ENCODE measurements around the gene UBE2D2.
"Not testable (repeated sequence)": the region's sequence is repeated elsewhere in the genome, so short reads cannot be mapped to it uniquely, and the experiment has no call there.

The UBE2D2 gene

GRCh38 chr5:139560752-139561654 lies at the start of gene UBE2D2:
Gene UBE2D2, plus strand, starts transcription at chr5:139561339. Its CDS starts 453 bp downstream, at chr5:139561792.
- in situ Hi-C loops (cut with MboI; ENCODE audit: low sequenced_read_pairs): no loop called here

- in situ Hi-C loops (cut with MboI; ENCODE audit: low sequenced_read_pairs): loop anchor here (10.0 kb wide), 1 partner anchor 88 kb away; no protein-coding TSS in a partner anchor
Measured at GRCh38 chr5:139512786-139513390, 48.3 kb upstream of the UBE2D2 start.

- in situ Hi-C loops (cut with MboI; ENCODE audit: low sequenced_read_pairs): loop anchor here (10.0 kb wide), 1 partner anchor 89 kb away; no protein-coding TSS in a partner anchor
Measured at GRCh38 chr5:139513434-139513833, 47.7 kb upstream of the UBE2D2 start.

GRCh38 chr5:139513852-139514485 lies 47.2 kb upstream of the UBE2D2 start:
- in situ Hi-C loops (cut with MboI; ENCODE audit: low sequenced_read_pairs): loop anchor here (10.0 kb wide), 1 partner anchor 89 kb away; no protein-coding TSS in a partner anchor

GRCh38 chr5:139514486-139514856 lies 46.7 kb upstream of the UBE2D2 start:
- in situ Hi-C loops (cut with MboI; ENCODE audit: low sequenced_read_pairs): loop anchor here (10.0 kb wide), 1 partner anchor 90 kb away; no protein-coding TSS in a partner anchor

DNA sequence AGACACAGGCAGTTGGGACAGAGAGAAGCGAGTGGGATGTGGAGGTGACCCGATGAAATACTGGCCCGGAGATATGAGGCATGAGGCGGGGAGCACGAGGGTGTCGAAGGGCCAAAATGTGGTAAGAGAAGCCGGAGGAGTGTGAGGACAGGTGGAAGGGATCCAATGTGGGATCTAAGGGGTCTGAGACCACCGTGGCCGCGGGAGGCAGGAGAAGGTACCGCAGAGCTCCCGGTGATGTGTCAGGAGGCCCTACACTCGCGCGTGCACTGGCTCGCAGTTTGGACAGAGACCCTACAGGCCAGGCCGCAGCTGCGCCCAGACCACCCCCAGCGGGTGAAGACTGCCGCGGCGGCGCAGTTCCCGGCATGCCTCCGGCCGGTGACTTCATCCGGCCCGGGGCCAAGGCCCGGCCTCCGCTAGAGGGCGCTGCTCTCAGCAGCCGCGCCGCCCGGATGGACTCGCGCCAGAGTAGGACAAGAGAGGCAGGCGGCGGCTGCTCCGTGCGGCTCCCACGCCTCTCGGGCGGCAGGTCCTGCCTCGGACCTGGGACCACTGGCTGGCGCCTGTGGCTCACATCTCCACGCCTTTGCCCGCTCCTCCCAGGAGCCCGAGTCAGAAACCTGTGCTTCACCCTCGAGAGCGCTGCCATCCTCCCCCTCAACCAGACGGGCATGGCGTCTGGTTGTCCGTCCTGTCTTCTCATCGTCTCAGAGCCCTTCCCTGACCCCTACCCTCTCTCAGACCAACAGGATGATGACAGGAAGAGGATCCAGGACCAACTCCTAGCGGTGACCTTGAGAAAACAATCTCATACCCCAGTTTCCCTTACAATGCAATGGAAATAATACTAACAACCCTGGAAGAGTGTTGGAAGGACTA lies 43.2 kb upstream of the UBE2D2 start:
- in situ Hi-C loops (cut with MboI; ENCODE audit: low sequenced_read_pairs): loop anchor here (10.0 kb wide), 1 partner anchor 93 kb away; no protein-coding TSS in a partner anchor

GRCh38 chr5:139523635-139524445 lies 37.3 kb upstream of the UBE2D2 start:
- in situ Hi-C loops (cut with MboI; ENCODE audit: low sequenced_read_pairs): no loop called here

DNA sequence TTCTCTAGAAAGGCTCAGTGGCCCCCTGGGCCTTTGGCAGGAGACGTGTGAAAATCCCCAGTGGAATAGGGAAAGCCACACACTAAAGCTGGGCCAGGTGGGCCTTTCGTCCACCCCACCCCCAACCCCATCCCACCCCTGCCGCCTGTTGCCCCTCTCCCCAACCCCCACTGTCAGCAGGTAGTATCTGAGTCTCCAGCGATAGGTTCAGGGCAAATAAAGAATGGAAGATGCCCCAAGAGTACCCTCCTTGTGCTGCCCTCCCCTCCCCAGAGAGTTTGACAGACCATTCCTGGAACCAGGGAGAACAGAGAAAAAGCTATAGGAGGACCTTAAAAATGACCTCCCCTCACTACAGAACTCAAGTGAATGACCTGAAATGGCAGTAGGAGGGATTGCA lies 36.7 kb upstream of the UBE2D2 start:
- in situ Hi-C loops (cut with MboI; ENCODE audit: low sequenced_read_pairs): no loop called here

GRCh38 chr5:139524940-139525585 lies 36.1 kb upstream of the UBE2D2 start:
- in situ Hi-C loops (cut with MboI; ENCODE audit: low sequenced_read_pairs): no loop called here

DNA sequence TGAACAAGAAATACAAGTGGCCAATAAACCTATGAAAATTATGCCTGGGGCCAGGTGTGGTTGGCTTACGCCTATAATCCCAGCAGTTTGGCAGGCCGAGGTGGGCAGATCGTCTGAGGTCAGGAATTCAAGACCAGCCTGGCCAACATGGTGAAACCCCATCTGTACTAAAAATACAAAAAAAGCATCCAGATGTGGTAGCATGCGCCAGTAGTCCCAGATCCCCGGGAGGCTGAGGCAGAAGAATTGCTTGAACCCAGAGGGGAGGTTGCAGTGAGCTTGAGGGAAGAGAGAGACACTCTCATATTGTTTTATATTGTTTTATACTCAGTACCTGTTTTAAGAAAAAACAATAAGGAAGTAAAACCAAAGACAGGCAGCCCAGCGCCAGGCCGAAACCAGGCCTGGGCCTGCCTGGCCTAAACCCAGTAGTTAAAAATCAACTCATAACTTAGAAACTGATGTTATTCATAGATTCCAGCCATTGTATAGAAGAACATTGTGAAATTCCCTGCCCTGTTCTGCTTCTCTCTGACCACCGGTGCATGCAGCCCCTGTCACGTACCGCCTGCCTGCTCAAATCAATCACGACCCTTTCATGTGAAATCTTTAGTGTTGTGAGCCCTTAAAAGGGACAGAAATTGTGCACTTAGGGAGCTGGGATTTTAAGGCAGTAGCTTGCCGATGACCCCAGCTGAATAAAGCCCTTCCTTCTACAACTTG lies 35.4 kb upstream of the UBE2D2 start:
- in situ Hi-C loops (cut with MboI; ENCODE audit: low sequenced_read_pairs): not testable (repeated sequence)

- in situ Hi-C loops (cut with MboI; ENCODE audit: low sequenced_read_pairs): not testable (repeated sequence)
Measured at GRCh38 chr5:139526309-139527089, 34.6 kb upstream of the UBE2D2 start.

DNA sequence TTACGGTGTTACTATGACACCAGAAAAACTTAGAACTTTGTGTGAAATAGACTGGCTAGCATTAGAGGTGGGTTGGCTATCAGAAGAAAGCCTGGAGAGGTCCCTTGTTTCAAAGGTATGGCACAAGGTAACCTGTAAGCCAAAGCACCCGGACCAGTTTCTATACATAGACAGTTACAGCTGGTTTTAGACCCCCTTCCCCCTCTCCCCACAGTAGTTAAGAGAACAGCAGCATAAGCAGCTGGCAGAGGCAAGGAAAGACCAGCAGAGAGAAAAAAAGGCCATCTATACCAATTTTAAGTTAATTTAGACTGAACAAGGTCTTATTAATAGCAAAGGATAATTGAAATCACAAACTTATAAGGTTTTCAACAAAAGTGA lies 34.1 kb upstream of the UBE2D2 start:
- in situ Hi-C loops (cut with MboI; ENCODE audit: low sequenced_read_pairs): not testable (repeated sequence)

DNA sequence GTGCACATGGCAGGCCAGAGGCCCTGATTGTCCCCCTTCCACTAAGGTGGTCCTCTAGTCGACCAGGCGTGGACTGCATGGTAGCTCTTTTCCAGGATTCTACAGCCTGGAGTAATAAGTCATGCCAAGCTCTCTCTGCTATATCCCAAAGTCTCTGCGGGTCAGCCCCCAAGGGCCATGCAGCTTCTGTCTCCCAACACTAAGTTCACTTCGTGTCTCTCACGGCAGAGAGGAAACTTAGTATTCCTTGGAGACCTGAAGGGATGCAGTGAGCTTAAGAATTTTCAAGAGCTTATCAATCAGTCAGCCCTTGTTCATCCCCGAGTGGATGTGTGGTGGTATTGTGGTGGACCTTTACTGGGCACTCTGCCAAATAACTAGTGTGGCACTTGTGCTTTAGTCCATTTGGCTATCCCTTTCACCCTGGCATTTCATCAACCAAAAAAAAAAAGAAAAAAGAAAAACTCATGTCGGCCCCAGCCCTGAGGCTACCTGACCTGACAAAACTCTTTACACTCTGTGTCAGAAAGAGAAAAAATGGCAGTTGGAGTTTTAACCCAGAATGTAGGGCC lies 33.2 kb upstream of the UBE2D2 start:
- in situ Hi-C loops (cut with MboI; ENCODE audit: low sequenced_read_pairs): not testable (repeated sequence)

DNA sequence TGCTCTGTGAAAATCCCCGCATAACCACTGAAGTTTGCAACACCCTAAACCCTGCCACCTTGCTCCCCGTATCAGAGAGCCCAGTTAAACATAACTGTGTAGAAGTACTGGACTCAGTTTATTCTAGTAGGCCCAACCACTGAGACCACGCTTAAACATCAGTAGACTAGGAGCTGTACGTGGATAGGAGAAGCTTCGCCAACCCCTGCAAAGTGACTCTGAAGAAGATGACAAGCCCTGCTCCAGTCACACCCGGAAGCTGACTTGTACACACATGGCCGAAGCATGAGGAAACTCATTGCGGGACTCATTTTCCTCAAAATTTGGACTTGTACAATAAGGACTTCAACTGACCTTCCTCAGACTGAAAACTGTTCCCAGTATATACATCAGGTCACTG lies 32.4 kb upstream of the UBE2D2 start:
- in situ Hi-C loops (cut with MboI; ENCODE audit: low sequenced_read_pairs): not testable (repeated sequence)

DNA sequence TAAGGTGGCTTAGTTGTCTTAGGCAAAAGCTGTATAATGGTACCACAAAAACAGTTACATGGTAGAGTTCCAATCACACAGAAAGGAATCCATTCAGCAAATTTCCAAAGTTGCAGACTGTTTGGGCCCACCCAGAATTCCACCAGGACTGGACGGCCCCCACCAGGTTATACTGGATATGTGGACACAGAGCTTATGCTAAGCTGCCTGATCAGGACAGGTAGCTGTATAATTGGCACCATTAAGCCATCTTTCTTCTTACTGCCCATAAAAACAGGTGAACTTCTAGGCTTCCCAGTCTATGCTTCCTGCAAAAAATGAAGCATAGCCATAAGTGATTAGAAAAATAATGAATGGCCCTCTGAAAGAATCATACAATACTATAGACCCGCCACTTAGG lies 31.1 kb upstream of the UBE2D2 start:
- in situ Hi-C loops (cut with MboI; ENCODE audit: low sequenced_read_pairs): not testable (repeated sequence)

DNA sequence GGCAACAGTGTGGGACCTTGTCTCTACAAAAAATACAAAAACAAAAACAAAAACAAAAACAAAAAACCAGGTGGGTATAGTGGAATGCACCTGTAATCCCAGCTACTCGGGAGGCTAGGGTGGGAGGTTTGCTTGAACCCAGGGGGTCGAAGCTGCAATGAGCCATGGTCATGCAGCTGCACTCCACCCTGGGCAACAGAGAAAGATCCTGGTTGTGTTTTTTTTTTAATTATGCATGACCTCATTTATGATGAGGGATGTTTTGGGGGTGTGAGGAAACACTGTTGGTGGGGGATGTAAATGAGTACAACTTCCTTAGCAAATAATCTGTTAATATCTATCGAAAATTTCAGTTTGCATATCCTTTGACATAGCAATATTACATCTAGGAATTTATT lies 29.4 kb upstream of the UBE2D2 start:
- in situ Hi-C loops (cut with MboI; ENCODE audit: low sequenced_read_pairs): no loop called here

DNA sequence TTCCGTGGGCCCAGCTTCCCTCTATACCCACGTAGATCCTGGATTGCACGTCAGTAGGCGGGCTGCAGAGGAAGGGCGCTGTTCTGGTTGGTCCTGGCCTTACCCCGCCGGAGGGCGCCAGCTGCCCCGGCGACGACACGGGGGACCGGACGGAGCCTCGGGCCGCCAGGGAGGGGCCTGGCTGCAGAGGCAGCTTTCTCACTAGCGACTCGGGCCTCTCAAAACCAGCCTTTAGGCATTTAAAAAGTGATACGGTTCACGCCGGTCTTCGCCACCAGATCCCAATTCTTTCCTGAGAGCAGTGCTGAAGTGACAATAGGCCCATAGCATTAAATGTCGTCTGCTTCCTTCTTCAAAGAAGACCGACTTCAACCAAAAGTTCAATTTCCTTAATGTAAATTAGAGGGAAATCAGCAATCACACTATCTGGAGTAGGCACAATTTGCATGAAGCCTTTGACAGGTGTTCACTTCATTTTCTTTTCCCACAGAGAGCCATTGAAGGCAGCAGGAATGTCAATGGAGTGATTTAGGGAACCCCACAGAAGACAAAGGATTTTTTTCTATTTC lies 17.6 kb upstream of the UBE2D2 start:
- in situ Hi-C loops (cut with MboI; ENCODE audit: low sequenced_read_pairs): no loop called here
